HUDEP-2 (cell line): ENCODE results near the gene PITX2.

Source experiments
- DNase-seq, 76 experiments: peaks; one replicate each; lab custom pipeline; 2025; ENCODE audit not compliant: unreplicated experiment in 76 of 76; lab: John Stamatoyannopoulos, UW

PITX2 gene

DNA sequence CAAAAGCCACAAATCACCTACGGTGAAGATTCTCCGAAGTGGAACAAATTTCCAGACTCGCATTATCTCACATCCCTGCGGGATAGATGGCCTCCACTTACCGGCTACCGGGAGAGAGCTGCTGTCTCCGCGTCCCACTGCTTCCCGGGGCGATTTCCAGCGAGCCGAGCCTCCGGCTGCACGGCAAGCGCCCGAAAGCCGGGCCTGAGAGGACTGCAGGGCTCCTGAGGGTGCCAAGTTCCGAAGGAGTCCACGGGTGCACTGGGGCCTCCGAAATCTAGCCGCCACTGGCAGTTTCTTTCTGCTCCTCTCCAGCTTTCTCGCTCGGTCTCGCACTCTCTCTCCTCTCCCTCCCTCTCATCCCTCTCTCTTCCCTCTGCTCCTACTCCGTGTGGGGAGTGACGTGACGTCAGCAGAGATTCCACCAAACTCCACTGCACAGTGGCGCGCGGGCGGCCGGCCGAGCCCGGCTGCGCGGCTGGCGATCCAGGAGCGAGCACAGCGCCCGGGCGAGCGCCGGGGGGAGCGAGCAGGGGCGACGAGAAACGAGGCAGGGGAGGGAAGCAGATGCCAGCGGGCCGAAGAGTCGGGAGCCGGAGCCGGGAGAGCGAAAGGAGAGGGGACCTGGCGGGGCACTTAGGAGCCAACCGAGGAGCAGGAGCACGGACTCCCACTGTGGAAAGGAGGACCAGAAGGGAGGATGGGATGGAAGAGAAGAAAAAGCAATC is 14.0 kb upstream of the PITX2 start:
- no peak for DNase-seq

GRCh38 chr4:110636171-110636679 is 13.3 kb upstream of the PITX2 start:
- no peak for DNase-seq

DNA sequence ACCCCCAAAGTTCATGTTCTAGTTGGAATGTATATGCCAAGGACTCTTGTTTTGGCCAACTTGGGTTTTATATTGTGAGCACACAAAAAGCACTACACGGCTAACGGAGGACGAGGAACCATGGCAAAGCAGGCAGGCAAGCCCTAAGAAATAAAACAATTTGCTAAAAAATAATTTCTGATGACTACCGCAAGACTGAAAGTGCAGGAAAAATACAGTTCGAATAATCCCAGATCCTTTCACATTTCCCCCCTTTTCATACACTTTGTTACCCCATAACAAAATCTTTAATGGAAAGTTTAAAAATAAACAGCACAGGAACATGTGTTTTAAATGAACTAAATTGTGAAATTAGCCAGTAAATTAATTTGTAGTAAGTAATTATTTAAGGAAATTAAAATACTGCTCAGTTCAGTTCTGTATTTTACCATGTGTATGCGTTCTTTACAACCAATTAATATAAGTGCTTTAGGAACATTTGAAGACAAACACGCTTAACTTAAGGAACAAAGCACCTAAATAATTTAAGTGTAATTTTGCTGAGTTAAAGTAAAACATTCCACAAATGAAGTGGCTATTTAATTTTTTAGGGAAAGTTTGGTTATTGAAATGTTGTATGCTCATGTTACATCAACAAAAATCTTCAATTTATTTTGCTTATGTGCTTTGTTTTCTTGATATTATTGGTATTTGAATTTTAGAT is 12.4 kb upstream of the PITX2 start:
- no peak for DNase-seq

GRCh38 chr4:110634350-110635162 is 11.7 kb upstream of the PITX2 start:
- DNase-seq: no peak

DNA sequence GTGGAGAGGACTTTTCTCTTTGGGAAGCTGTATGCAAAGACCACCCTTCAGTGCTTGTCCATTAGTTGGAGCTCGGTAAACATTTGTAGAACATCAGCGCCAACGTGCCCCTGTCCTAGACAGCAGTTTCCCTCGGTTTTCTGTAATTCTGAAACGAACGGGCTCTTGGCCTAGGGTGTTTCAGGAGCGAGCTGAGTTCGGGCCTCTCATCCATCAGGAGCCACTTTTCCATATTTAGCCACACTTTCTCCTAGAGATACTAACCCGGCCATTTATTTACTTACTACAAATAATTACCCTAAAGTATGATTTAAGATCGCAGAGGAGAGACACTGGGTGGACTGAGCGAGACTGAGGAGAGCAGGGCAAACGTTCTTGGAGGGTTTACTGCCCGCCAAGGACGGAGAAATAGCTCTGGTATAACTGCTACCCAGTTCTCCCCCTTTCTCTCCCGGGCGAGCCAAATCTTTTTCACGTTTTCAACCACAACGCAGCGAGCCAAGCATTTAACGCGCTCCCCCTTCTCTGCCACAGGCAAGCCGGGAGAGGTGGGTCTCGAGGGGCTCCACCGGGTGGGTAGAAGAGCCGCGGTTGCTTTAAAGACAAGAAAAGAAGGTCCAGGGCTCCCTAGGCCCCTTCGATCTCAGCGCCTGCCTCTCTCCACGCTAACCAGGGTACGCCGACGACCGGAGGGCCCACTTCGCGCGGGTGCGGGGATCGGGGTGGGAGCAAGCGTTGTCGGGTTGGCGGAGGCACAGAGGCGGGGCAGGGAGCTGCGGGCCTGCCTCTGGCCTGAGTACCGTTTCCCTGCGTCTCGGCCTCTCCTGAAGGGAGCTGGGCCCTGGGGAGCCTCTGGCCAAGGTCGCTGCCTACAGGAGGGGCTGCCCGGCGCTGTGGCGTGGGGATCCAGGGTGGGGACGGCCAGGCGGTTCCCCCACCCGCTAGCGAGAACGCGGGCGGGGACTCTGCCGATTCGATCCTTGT is 10.8 kb upstream of the PITX2 start:
- DNase-seq: peak in 1 of 76 experiments; percentile 1

GRCh38 chr4:110632506-110633357 is 9.9 kb upstream of the PITX2 start:
- no peak for DNase-seq

- DNase-seq: peak in 71 of 76 experiments; percentile 2 to 72 (median 52)
These were observed 9.0 kb upstream of the PITX2 start for GRCh38 chr4:110631584-110632505.

GRCh38 chr4:110630688-110631402 is 8.0 kb upstream of the PITX2 start:
- no peak for DNase-seq

DNA sequence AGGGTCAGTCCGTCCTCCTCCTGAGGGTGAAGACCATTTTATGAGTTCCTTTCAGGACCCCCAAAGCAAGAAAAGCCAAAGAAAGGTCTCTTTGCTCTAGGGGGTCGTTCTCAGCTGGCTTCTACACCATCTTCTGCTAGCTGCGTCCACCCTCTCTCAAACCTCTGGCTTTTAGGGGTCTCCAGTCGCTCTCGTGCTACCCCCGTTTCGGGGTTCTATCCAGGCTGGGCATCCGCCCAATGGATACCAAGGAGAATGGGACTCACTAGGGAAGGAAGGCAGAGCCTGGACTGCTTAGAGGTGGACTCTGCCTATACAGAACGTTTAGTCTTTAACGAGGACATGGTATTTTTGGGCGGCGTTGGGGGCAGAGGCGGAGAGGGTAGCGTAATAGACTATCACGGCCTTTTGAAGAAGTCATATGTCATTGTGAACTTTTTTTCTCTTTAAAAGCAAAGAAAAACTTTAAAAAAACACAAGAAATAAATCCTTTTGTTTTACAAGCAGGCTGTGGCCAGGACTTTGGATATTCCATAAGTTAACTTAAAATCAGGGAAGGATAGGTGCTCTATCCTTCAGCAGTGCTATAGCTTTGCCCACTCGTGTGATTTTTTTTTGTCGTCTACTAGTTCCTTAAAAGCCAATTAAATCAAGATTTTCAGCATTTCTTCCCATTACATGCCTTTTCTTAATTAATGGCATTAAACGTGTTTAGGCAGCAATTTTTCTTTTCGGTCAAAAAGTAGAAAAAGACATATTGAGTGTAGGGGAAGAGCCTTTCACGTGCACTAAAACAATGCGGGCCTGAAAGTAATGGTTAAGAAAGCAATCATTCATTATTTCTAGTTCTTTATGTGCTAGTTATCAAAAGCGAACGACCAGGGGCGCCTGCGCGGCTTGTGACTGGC is 7.2 kb upstream of the PITX2 start:
- DNase-seq: no peak

DNA sequence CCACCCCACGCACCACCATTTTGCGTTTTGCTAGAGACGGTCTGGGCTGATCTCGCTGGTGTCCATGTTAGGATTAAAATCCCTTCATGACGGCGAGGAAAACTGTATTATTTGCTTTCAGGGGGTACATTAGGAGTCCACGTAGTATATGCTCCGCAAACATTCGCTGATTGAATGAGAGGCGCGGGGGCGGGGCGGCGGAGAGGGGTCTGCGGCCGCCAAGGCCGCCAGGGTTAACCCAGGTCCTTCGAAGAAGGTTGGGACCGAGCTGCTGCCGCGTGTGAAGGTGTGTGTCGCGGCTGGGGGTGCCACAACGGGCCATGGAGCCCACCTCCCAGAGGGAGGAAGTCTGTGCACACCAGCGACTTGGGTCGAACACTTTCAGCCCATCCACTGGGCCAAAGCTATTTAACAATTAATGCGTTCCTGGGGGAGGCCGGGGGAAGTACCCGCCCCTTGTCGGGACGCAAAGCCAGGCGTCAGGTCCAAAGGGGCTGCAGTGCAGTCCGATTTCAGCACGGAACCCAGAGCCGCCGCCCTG is 6.4 kb upstream of the PITX2 start:
- no peak for DNase-seq

- DNase-seq: peak in 1 of 76 experiments; percentile 1
These were observed 5.9 kb upstream of the PITX2 start for GRCh38 chr4:110628663-110629213.

GRCh38 chr4:110627977-110628662 is 5.2 kb upstream of the PITX2 start:
- no peak for DNase-seq

DNA sequence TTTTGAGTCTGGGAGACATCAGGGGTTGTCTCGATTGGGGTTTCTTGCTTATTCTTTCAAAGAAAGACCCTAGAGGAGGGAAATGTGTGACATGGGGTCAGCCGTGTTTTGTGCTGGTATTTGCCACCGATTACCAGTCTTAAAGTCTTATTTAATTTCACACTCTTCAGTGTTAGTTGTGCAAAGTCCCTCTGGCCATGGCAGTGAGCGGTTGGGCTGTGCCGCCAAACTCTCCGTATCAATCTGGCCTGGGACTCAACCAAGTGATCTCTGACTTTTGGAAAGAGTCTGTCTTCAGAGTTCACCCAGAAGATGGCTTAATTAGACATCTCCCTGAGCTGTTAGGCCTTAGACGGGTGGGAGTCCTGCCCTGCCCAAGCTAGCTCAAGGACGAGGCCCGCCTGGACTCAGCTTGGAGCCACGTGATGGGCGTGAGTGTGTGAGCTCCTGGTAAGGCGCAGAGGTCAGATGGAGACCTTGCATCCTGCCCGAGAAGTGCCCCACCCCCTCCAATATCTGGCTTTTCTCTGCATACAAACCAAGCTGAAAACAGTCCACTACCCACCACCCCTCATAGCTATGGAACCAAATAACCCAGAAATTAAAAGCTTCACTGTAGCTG is 3.8 kb upstream of the PITX2 start:
- no peak for DNase-seq

DNA sequence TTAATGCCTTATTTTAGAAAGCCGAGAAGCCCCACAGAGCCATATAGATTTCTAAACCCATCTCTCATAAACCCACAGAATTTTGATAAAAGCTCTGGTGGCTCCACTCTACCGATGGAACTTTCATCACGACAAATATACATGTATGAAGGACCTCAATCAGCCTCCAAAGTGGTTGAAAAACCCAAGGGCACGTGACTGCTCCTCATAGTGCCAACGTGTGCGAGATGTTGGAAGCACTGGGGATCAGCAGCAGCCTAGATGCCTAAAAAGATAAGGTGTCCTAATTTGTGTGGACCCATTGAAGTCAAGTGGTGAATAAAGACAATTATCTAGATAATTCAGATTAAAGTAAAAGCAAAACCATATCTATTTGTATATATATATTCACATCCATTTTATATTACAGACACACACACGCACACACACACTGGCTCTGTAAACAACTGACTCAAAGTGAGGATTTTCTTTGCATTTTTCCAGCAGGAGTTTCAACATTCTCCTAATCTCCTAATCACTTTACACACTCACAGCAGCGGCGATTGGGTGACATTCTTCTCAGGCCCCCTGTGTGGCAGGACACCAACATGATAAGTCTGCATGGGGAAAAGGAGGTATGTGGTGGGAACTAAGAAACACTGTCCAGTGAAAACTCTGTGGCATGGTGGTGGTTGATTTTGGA is 2.8 kb upstream of the PITX2 start:
- no peak for DNase-seq
